Activated CD8-positive, alpha-beta memory T cell treated with anti-CD3 and anti-CD28 coated beads for 4 hours (primary cell): Measurements from ENCODE around the gene NXPH3.

Experiments used
- DNase-seq, 2 donors: peaks; one replicate each; pipeline ENCODE4 v3.0.0-alpha.2; 2020; ENCODE audit warnings: low read depth in 2 of 2

Gene NXPH3

GRCh38 chr17:49576088-49576916, 631 bp downstream of the NXPH3 start:
- no peak for DNase-seq

DNA sequence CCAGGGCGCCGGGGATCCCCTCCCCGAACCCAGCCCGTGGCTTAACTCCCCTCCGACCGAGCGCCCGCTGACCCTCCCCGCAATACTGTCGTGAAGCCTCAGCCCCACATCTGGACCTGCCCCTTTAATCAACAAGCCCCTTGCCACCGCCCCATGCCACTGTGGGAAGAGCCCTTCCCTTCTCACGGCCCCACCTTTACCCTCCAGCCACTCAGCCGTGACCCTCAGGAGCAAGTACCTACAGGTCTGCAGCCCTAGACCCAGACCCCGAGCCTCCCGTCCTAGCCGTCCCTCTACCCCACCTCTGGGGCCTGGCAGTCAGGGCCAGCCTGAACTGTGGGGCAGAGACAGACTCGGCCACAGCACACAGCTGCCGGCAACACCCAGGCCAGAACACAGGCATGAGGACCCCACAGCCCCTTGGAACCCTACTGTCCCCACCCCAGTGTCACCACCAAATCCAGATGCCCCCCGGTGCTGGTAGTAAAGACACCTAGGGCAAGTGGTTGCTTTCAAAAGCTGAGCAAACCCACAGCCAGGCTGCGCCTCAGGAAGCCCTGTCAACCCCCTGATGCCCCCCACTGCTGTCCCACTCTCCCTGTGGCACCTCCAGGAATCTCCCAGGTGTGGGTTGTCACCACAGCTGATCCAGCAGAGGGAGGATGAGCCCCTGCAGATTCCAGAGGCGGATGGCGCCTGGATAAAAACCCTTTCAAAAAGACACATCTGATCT, 1.4 kb downstream of the NXPH3 start:
- no peak for DNase-seq

DNA sequence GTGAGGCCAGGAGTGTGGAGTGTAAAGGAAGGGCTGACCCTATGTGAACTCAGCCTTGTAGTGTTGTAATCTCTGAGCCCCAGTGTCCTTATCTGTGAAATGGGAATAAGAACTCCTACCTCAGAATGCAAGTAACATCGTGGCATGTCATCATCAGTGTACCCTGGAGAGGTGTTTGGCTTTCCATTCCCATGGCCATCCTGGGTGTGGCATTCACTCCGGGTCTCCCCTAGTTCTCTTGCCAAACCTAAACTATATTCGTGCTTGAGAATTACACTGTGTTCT, 1.9 kb downstream of the NXPH3 start:
- DNase-seq, result no peak

GRCh38 chr17:49577963-49578362, 2.3 kb downstream of the NXPH3 start:
- DNase-seq, result no peak

DNA sequence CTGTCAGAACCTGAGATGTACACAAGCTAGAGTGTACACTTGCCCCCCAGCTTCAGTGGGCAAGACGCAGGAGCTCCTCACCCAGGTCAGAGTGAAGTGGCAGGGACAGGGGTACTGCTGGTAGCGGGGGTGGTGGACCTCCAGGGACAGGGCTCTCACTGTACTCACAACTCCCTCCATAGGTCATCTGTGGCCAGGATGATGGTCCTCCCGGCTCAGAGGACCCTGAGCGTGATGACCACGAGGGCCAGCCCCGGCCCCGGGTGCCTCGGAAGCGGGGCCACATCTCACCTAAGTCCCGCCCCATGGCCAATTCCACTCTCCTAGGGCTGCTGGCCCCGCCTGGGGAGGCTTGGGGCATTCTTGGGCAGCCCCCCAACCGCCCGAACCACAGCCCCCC, 2.7 kb downstream of the NXPH3 start:
- DNase-seq, result no peak

DNA sequence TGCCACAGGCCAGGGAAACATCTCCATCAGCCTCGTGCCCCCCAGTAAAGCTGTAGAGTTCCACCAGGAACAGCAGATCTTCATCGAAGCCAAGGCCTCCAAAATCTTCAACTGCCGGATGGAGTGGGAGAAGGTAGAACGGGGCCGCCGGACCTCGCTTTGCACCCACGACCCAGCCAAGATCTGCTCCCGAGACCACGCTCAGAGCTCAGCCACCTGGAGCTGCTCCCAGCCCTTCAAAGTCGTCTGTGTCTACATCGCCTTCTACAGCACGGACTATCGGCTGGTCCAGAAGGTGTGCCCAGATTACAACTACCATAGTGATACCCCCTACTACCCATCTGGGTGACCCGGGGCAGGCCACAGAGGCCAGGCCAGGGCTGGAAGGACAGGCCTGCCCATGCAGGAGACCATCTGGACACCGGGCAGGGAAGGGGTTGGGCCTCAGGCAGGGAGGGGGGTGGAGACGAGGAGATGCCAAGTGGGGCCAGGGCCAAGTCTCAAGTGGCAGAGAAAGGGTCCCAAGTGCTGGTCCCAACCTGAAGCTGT, 3.4 kb downstream of the NXPH3 start:
- no peak for DNase-seq

DNA sequence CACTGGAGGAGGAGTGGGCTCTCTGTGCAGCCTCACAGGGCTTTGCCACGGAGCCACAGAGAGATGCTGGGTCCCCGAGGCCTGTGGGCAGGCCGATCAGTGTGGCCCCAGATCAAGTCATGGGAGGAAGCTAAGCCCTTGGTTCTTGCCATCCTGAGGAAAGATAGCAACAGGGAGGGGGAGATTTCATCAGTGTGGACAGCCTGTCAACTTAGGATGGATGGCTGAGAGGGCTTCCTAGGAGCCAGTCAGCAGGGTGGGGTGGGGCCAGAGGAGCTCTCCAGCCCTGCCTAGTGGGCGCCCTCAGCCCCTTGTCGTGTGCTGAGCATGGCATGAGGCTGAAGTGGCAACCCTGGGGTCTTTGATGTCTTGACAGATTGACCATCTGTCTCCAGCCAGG, 3.9 kb downstream of the NXPH3 start:
- DNase-seq, result no peak

- DNase-seq, result no peak
These were observed 4.5 kb downstream of the NXPH3 start for GRCh38 chr17:49580055-49580721.

- DNase-seq, result no peak
These were observed 5.4 kb downstream of the NXPH3 start for GRCh38 chr17:49580981-49581647.

DNA sequence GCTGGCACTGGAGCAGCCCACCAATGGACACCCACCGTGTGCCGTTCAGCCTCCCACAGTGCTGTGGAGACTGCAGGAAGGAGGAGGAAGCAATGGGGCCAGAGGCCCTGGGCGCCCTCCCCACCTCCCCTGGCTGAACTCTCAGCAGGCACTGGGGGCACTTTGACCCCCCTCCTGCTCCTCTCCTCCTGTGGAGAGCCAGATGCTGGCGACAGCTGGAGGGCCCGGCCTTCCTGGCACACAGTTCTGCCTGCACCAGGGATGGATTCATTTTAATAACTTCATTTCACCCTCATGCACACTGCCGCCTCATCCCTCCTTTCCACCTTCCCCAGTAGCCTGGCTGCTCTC, 6.0 kb downstream of the NXPH3 start:
- DNase-seq, result no peak

DNA sequence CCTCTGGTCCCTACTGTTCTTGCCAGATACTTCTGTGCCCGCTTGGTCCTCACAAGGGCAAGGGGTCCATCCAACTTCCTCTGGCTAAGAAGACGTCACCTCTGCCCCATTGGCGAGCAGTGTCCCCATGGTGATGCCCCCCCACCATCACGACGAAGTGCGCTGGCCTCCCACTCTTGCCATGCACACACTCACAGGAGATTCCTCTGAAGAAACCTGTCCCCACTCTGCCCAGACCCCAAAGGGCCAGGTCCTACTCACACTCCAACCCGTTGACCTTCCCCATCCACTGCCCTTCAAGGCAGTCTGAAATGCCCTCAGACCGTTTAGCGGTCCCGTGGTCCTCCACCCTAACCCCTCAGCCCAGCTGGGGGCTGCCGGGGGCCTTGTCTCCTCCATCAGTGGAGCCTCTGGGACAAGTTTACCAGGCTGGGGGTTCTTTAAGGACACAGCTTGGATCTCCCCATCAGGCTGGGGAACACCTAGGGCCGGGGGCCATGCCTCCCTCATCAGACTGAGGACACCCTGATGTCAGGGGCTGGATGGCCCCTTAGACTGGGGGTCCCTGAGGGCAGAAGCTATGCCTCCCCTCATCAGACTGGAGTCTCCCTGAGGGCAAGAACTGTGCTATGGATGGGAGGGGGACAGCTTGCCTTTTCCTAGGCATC, 6.5 kb downstream of the NXPH3 start:
- DNase-seq, result no peak

DNA sequence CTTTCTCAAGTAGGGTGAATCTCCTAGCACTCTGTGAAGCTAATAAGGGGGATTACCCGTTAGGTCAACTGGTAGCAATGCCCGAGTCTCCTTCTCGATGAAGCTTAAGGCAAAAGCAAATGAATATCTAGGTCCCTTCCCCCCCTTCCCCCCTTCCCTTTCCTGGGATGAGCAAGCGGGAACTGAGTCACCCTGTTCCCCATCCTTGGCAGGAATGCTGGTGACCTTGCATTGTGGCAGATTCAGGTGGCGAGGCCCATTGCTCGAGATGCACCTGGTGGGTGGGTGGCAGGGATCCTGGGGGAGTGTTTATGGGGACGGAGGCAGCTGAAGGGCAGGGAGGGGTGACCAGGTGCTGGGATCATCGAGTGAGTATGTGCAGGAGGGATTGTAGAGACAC, 7.1 kb downstream of the NXPH3 start:
- no peak for DNase-seq

- no peak for DNase-seq
These were observed 7.6 kb downstream of the NXPH3 start for GRCh38 chr17:49583226-49583625.

GRCh38 chr17:49583889-49584288, 8.2 kb downstream of the NXPH3 start:
- no peak for DNase-seq

DNA sequence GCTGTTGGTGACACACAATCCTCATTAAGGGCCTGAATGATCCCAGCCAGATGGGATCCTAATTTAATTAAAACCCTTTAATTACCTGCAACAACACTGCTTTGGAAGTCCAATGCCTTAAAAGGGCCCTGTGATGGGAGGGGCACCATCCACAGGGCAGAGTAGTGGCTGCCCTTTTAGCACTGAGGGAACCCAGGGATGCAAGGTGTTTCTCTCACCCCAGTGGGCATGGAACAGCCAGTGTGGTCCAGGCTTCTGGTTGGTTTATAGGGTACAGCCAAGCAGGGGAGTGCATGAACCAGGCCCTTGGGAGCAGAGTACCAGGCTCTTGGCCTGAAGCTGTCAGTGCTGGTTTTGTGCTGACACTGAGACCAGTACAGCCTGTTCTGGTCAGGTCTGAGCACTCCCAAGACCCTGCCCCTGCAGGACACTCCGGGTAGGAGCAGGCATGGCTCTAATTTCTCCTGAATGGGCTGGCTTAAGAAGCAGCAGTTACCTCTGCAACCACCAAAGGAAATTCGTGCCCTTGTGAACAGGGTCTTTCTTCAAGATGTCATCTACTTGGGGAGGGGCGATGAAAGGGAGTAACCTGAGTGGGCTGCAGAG, 9.9 kb downstream of the NXPH3 start:
- DNase-seq, result no peak

DNA sequence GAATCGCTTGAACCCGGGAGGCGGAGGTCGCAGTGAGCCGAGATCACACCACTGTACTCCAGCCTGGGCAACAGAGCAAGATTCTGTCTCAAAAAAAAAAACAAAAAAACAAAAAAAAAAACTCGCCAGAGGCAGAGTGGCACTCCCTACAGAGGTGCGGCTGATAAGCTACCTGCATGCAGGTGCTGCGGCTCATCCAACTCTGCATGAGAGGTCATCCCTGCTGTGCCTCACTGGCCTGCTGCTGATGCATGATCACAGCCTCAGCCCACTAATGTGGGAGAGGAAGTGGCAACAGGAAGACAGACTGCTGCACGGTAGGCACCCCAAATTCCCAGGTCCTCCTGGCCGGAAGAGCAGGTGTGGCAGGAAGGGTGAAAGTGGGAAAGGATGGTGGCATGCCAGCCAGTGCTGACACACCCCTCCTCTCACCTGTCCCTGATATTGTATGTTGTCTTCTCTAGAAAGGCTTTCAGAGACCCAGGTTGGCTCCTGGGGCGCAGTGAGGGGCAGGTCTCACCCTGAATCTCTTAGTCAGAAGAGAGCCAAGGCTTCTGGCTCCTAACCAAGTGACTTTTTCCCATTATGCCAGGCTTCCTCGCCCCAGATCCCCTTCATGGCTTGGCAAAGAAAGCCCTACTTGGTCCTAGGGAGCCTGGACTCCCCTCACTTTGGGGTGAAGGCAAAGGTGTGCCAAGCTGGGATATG, 11.8 kb downstream of the NXPH3 start:
- no peak for DNase-seq

- DNase-seq, result no peak
These were observed 12.6 kb downstream of the NXPH3 start for GRCh38 chr17:49588312-49588711.

GRCh38 chr17:49588726-49589576, 13.3 kb downstream of the NXPH3 start:
- DNase-seq, result no peak

- DNase-seq, result no peak
These were observed 13.9 kb downstream of the NXPH3 start for GRCh38 chr17:49589577-49589927.

- DNase-seq, result no peak
These were observed 15.2 kb downstream of the NXPH3 start for GRCh38 chr17:49590874-49591273.
